HepG2 (cell line): ENCODE measurements around the gene ANKRD60. TPM values are rescaled to one million over a fixed set of nuclear protein-coding genes. Genes with fewer than 3 reads are reported as not detected.

ENCODE experiments used
- ATAC-seq: fragments of 200-7000 bp; cut with Tn5 transposase; 3 replicates; pipeline ENCODE4 v1.9.1; 2020; ENCODE audit warnings: mild to moderate bottlenecking, moderate library complexity
- BruUV-seq: library from RNA; stranded (reverse); fragments of 400-500 nt; replicated peaks from 2 replicates; lab custom pipeline; 2021; lab: Mats Ljungman, UMichigan
- CTCF ChIA-PET: fragments of 300-600 bp; formaldehyde crosslinking; extraction: SDS; loops from one replicate; lab custom pipeline; 2021; ENCODE audit warnings: low total read pairs, inconsistent platforms, low intra/inter-chr PET ratio; lab: Yijun Ruan, JAX
- POLR2A ChIA-PET: fragments of 350-600 bp; sonication (Branson Sonifier 250); formaldehyde crosslinking; loops from one replicate; lab custom pipeline; 2020; ENCODE audit warnings: antibody characterized with exemption, inconsistent platforms; lab: Yijun Ruan, JAX
- DNase-seq: peaks from one replicate; pipeline ENCODE4 v3.0.0-alpha.2; 2015; ENCODE audit warnings: low spot score
- FAIRE-seq: peaks from 3 replicates; lab custom pipeline; 2011; peaks lifted over from hg19 to GRCh38; lab: Jason Lieb, UNC
- H2AFZ ChIP-seq: one replicate; pipeline ENCODE4 v1.6.1; 2011; ENCODE audit warnings: low read length, inconsistent platforms
- H3K27ac ChIP-seq: fragments of 300-600 bp; 3 replicates; pipeline ENCODE4 v1.8.0; 2011; ENCODE audit warnings: mixed run types, mild to moderate bottlenecking, mixed read lengths, low read length, inconsistent platforms; ENCODE audit not compliant: insufficient read depth; ENCODE audit errors: extremely low read length
- H3K27me3 ChIP-seq, 2 experiments: fragments of 200-600 bp in 1 of 2; 2 replicates in 1 of 2; 3 replicates in 1 of 2; pipeline versions ENCODE4 v1.6.0 to v1.8.0; 2011; ENCODE audit warnings: low read length in 2 of 2, mild to moderate bottlenecking in 2 of 2, moderate library complexity in 2 of 2, inconsistent platforms in 1 of 2; ENCODE audit not compliant: insufficient read depth in 2 of 2, control insufficient read depth in 1 of 2
- H3K36me3 ChIP-seq, 2 experiments: fragments of 200-600 bp in 1 of 2; replicated peaks in 1 of 2; 2 replicates in 1 of 2; 3 replicates in 1 of 2; pipeline versions ENCODE4 v1.5.1 to v1.8.0; 2011; ENCODE audit warnings: low read length in 2 of 2, inconsistent platforms in 1 of 2; ENCODE audit not compliant: insufficient read depth in 2 of 2, control insufficient read depth in 1 of 2
- H3K4me1 ChIP-seq: 2 replicates; pipeline ENCODE4 v1.5.1; 2012; ENCODE audit warnings: low read length, inconsistent platforms; ENCODE audit not compliant: insufficient read depth
- H3K4me2 ChIP-seq: 2 replicates; pipeline ENCODE4 v1.6.0; 2011; ENCODE audit warnings: low read depth, low read length, inconsistent platforms
- H3K4me3 ChIP-seq, 3 experiments: fragments of 200-600 bp in 1 of 3; sonication (generic), shearing (Covaris generic) in 1 of 3; replicated peaks in 1 of 3; 2 replicates each; pipeline ENCODE4 v1.5.1; 2011 to 2016; ENCODE audit warnings: low read length in 3 of 3, inconsistent platforms in 2 of 3, low read depth in 2 of 3, mild to moderate bottlenecking in 2 of 3, control low read depth in 1 of 3, mixed read lengths in 1 of 3; ENCODE audit not compliant: insufficient read depth in 1 of 3
- H3K79me2 ChIP-seq: one replicate; pipeline ENCODE4 v1.6.1; 2011; ENCODE audit warnings: low read length, inconsistent platforms; ENCODE audit not compliant: insufficient read depth
- H3K9ac ChIP-seq: 2 replicates; pipeline ENCODE4 v1.6.0; 2011; ENCODE audit warnings: mild to moderate bottlenecking, low read depth, low read length, inconsistent platforms; ENCODE audit not compliant: insufficient read depth
- H3K9me3 ChIP-seq: 2 replicates; pipeline ENCODE4 v1.5.1; 2012; ENCODE audit warnings: mild to moderate bottlenecking, low read length
- H4K20me1 ChIP-seq: 2 replicates; pipeline ENCODE4 v1.6.0; 2011; ENCODE audit warnings: inconsistent platforms, mild to moderate bottlenecking, low read length, moderate library complexity; ENCODE audit not compliant: insufficient read depth
- CENPX ChIP-seq: sonication (generic); formaldehyde crosslinking; IDR thresholded peaks from 2 replicates; pipeline ENCODE4 v1.9.0; 2021; ENCODE audit warnings: mild to moderate bottlenecking, missing genetic modification reagents, moderate library complexity
- ETV6 ChIP-seq: sonication (generic); formaldehyde crosslinking; conservative IDR thresholded peaks from 2 replicates; pipeline ENCODE4 v1.4.0; 2020; ENCODE audit warnings: missing genetic modification reagents
- SP140L ChIP-seq: sonication (generic); formaldehyde crosslinking; IDR thresholded peaks from 2 replicates; pipeline ENCODE4 v1.4.0; 2020; ENCODE audit warnings: missing genetic modification reagents, borderline replicate concordance
- ZNF234 ChIP-seq: sonication (generic); formaldehyde crosslinking; conservative IDR thresholded peaks from 2 replicates; pipeline ENCODE4 v1.5.1; 2020; ENCODE audit warnings: mild to moderate bottlenecking, missing genetic modification reagents
- ZNF569 ChIP-seq: sonication (generic); formaldehyde crosslinking; IDR thresholded peaks from 2 replicates; pipeline ENCODE4 v1.5.0; 2020; ENCODE audit warnings: mild to moderate bottlenecking, missing genetic modification reagents, moderate library complexity, borderline replicate concordance
- ZNF577 ChIP-seq: sonication (generic); formaldehyde crosslinking; IDR thresholded peaks from 2 replicates; pipeline ENCODE4 v1.4.0; 2020; ENCODE audit warnings: mild to moderate bottlenecking, low read depth, missing genetic modification reagents, borderline replicate concordance
- in situ Hi-C: cut with HindIII; loops from 2 replicates; pipeline ENCODE4 v1.10.0; 2017; ENCODE audit warnings: low pct_unique_long_range_greater_than_20kb; ENCODE audit not compliant: extremely low pct_ligation_motif_present
- intact Hi-C: fragments of 100-400 bp; cut with micrococcal nuclease; formaldehyde crosslinking; loops from one replicate; pipeline ENCODE4 v1.10.0; 2022; ENCODE audit not compliant: unreplicated experiment
- polyA plus RNA-seq, 8 experiments: library from polyadenylated mRNA; depleted of rRNA in 3 of 8; stranded (reverse) in 7 of 8; unstranded in 1 of 8; fragments of >200 nt; fragmentation: Illumina TruSeq in 4 of 8; extraction: Trizol in 4 of 8; gene quantifications; 2 replicates each; pipeline versions ENCODE4 v1.2.1 to v1.2.3, GENCODE V29; 2011 to 2016; ENCODE audit warnings: low read depth in 4 of 8, missing spikeins in 1 of 8, mixed read lengths in 1 of 8; ENCODE audit not compliant: insufficient read depth in 1 of 8
- total RNA-seq, 5 experiments: library from RNA; depleted of rRNA; stranded (reverse); fragments of >200 nt; fragmentation: Illumina TruSeq; extraction: Trizol; gene quantifications; 2 replicates each; pipeline ENCODE4 v1.2.3, GENCODE V29; 2016; ENCODE audit warnings: low read depth in 1 of 5
- TF ChIP-seq, protein P1 (sequence below): sonication (generic); formaldehyde crosslinking; conservative IDR thresholded peaks from 2 replicates; pipeline ENCODE4 v1.8.0; 2022; ENCODE audit warnings: mild to moderate bottlenecking, moderate library complexity, missing genetic modification reagents
- TF ChIP-seq, protein P2 (sequence below): sonication (generic); formaldehyde crosslinking; IDR thresholded peaks from 2 replicates; pipeline ENCODE4 v1.5.1; 2020; ENCODE audit warnings: mild to moderate bottlenecking, missing genetic modification reagents
- TF ChIP-seq, protein P3 (sequence below), 2 experiments: sonication (generic) in 1 of 2; formaldehyde crosslinking in 1 of 2; IDR thresholded peaks; 2 replicates each; pipeline versions ENCODE4 v1.6.1 to v1.9.0; 2014 to 2022; ENCODE audit warnings: antibody characterized with exemption in 1 of 2, borderline replicate concordance in 1 of 2, inconsistent platforms in 1 of 2, low read depth in 1 of 2, missing genetic modification reagents in 1 of 2
- TF ChIP-seq, protein P4 (sequence below): sonication (generic); formaldehyde crosslinking; IDR thresholded peaks from 2 replicates; pipeline ENCODE4 v1.4.0; 2020; ENCODE audit warnings: missing genetic modification reagents

The ANKRD60 gene
- total and polyA plus RNA-seq, 2 of the 13 experiments (the other 11 are each of a cell fraction or from before 2014, with no cell fraction given): not detected

DNA sequence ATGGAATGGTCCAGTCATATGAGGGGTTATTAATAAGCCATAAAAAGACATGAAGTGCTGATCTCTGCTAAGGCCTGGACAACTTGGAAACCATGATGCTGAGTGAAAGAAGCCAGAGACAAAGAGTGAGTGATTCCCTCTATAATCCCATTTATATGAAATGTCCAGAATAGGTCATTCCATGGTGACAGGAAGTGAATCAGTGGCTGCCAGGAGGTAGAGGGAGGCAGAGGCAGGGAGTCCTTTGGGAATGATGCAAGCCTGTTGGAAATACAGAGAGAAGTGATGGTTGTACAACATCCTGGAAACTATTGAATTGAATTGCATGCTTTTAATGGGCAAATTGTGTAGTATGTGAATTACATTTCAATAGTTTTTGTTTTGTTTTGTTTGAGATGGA, 26.4 kb downstream of the ANKRD60 start:
- Histone ChIP-seq H3K4me3 (no peak overlapping the region), H3K4me1 (no peaks in the 10 kb centered on the region), H3K27me3 (peaks cover 11 to 66% of the 10 kb centered on the region in 2 experiments; a peak in 4 of 5 replicates), H3K27ac (no peak overlapping the region), H2AFZ (no peak overlapping the region), H3K4me2 (no peak overlapping the region), H3K9me3 (no peaks in the 10 kb centered on the region), H3K9ac (no peak overlapping the region), H3K79me2 (no peaks in the 10 kb centered on the region), H4K20me1 (no peaks in the 10 kb centered on the region), H3K36me3 (no peaks in the 10 kb centered on the region)
- ChIA-PET POLR2A (no interaction called here), CTCF (no interaction called here)
- in situ Hi-C loops: loop anchor here (25.0 kb wide), 1 partner anchor 815 kb away; the partner anchor contains the start of gene RBM38
- ATAC-seq: no peak
- no peak for FAIRE-seq
- BruUV-seq: no TSS peak
- intact Hi-C loops: no loop called here
- DNase-seq: no peak
- TF ChIP-seq CENPX (CRISPR knock-in tag) (no peak), ZNF577 (no peak), ZNF234 (CRISPR knock-in tag) (no peak), SP140L (no peak), ETV6 (CRISPR knock-in tag) (no peak), ZNF569 (no peak)
- TF ChIP-seq, protein P1, sequence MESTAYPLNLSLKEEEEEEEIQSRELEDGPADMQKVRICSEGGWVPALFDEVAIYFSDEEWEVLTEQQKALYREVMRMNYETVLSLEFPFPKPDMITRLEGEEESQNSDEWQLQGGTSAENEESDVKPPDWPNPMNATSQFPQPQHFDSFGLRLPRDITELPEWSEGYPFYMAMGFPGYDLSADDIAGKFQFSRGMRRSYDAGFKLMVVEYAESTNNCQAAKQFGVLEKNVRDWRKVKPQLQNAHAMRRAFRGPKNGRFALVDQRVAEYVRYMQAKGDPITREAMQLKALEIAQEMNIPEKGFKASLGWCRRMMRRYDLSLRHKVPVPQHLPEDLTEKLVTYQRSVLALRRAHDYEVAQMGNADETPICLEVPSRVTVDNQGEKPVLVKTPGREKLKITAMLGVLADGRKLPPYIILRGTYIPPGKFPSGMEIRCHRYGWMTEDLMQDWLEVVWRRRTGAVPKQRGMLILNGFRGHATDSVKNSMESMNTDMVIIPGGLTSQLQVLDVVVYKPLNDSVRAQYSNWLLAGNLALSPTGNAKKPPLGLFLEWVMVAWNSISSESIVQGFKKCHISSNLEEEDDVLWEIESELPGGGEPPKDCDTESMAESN (CRISPR knock-in tag): no peak
- TF ChIP-seq, protein P2, sequence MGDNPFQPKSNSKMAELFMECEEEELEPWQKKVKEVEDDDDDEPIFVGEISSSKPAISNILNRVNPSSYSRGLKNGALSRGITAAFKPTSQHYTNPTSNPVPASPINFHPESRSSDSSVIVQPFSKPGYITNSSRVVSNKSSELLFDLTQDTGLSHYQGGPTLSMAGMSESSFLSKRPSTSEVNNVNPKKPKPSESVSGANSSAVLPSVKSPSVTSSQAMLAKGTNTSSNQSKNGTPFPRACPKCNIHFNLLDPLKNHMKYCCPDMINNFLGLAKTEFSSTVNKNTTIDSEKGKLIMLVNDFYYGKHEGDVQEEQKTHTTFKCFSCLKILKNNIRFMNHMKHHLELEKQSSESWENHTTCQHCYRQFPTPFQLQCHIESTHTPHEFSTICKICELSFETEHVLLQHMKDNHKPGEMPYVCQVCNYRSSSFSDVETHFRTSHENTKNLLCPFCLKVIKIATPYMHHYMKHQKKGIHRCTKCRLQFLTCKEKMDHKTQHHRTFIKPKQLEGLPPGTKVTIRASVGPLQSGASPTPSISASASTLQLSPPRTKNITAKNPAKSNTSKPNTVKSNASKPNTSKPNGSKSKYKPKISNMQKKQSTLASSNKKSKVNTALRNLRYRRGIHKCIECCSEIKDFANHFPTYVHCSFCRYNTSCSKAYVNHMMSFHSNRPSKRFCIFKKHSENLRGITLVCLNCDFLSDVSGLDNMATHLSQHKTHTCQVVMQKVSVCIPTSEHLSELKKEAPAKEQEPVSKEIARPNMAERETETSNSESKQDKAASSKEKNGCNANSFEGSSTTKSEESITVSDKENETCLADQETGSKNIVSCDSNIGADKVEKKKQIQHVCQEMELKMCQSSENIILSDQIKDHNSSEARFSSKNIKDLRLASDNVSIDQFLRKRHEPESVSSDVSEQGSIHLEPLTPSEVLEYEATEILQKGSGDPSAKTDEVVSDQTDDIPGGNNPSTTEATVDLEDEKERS (CRISPR knock-in tag): no peak
- TF ChIP-seq, protein P3, sequence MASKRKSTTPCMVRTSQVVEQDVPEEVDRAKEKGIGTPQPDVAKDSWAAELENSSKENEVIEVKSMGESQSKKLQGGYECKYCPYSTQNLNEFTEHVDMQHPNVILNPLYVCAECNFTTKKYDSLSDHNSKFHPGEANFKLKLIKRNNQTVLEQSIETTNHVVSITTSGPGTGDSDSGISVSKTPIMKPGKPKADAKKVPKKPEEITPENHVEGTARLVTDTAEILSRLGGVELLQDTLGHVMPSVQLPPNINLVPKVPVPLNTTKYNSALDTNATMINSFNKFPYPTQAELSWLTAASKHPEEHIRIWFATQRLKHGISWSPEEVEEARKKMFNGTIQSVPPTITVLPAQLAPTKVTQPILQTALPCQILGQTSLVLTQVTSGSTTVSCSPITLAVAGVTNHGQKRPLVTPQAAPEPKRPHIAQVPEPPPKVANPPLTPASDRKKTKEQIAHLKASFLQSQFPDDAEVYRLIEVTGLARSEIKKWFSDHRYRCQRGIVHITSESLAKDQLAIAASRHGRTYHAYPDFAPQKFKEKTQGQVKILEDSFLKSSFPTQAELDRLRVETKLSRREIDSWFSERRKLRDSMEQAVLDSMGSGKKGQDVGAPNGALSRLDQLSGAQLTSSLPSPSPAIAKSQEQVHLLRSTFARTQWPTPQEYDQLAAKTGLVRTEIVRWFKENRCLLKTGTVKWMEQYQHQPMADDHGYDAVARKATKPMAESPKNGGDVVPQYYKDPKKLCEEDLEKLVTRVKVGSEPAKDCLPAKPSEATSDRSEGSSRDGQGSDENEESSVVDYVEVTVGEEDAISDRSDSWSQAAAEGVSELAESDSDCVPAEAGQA (IDR thresholded peaks at IDR 0.05; ENCODE audit: low read depth): no peak
- TF ChIP-seq, protein P3 (CRISPR knock-in tag; IDR thresholded peaks at IDR 0.05; ENCODE audit: borderline replicate concordance): no peak
- TF ChIP-seq, protein P4, sequence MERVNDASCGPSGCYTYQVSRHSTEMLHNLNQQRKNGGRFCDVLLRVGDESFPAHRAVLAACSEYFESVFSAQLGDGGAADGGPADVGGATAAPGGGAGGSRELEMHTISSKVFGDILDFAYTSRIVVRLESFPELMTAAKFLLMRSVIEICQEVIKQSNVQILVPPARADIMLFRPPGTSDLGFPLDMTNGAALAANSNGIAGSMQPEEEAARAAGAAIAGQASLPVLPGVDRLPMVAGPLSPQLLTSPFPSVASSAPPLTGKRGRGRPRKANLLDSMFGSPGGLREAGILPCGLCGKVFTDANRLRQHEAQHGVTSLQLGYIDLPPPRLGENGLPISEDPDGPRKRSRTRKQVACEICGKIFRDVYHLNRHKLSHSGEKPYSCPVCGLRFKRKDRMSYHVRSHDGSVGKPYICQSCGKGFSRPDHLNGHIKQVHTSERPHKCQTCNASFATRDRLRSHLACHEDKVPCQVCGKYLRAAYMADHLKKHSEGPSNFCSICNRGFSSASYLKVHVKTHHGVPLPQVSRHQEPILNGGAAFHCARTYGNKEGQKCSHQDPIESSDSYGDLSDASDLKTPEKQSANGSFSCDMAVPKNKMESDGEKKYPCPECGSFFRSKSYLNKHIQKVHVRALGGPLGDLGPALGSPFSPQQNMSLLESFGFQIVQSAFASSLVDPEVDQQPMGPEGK (CRISPR knock-in tag): no peak
